CD4-positive, alpha-beta T cell treated with Interleukin-21 for 1 hour (primary cell): ENCODE results near the gene ADIG.

ENCODE experiments used
- DNase-seq: peaks from one replicate; pipeline ENCODE4 v3.0.0-alpha.2; 2020

ADIG gene

DNA sequence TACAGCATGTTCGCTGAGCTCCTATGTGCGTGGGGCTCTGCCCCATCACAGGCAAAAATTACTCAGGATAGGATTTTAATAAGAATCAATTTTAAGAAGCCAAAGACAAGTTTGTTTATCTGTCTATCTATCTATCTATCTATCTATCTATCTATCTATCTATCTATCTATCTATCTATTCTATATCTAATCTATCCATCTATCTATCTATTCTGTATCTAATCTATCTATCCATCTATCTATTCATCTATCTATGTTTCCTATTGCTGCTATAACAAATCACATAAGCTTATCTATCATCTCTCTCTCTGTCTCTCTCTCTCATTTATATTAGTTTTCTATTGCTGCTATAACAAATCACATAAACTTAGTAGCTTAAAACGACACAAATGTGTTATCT is 22.3 kb downstream of the ADIG start:
- DNase-seq, result no peak

DNA sequence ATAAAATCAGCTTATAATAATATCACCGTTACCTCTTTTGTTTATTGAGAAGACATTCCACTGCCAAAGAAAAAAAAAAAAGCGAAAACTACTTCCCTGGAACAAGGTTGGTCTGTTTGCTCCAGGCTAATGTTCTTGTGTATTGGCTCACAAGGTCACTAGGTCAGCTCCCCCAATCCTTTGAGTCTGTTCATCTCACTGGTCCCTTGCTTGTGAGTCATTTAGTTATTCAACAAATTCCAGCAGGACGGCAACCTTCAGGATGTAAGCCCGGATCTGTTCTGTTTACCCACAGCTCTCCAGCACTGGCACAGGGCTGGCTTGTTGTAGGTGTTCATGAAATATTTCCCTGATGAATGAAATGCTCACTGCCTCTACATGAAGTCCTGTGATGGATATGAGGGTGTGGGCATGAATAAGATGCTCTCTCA is 23.9 kb downstream of the ADIG start:
- no peak for DNase-seq

DNA sequence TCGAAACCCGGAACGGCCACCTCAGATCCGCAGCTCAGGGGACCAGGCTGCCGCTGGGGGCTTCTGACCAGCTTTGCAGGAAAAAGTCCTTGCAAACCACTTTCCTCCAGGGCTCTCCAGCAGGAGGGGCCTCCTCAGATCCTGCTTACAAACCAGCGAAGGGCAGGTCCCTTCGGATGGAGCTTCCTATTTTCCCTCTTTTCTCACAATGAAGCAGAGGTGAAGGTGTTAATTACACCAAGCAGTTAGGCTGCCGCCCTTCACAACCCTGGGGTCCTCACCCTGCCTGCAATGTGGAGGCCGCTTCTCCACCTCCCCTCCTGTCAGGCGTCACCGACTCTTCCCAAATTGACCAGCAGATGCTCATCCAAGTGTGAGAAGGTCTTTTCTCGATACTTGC is 26.4 kb downstream of the ADIG start:
- DNase-seq, result no peak

DNA sequence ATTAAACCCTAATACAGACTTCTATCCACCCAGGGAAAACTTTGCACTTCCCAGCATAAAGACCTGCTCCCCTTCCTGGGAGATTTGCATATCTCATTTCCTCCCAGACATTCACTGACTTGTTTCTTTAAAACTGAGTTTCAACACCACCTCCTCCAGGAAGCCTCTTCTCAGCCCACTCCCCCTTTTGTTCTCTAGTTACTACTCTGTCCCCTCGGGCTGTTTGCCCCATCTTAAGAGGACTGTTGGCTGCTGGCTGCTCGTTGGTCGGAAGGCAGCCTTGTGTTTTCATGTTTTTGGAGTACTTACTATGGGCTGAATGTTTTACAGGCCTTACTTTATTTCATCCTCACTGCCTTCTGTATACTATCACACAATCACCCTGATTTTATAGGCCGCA is 27.2 kb downstream of the ADIG start:
- DNase-seq, result no peak

DNA sequence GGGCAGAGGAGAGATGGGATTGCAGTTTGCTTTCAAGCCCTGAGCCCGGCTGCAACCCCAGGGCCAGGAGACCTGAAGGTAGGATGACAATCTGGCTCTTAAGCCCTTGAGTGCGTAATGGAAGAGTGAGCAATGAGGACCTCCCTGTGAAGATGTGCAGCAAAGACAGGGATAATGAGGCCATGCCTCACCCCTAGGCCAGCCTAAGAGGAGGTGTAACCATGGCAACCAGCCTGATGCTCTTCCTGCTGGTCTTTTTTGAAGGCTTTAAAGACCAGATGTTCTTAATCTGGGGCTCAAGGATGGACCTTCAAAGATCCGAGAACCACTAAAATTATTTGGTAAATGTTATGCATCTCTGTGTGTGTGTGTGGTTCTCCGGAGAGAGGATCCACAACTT is 28.8 kb downstream of the ADIG start:
- DNase-seq, result no peak

DNA sequence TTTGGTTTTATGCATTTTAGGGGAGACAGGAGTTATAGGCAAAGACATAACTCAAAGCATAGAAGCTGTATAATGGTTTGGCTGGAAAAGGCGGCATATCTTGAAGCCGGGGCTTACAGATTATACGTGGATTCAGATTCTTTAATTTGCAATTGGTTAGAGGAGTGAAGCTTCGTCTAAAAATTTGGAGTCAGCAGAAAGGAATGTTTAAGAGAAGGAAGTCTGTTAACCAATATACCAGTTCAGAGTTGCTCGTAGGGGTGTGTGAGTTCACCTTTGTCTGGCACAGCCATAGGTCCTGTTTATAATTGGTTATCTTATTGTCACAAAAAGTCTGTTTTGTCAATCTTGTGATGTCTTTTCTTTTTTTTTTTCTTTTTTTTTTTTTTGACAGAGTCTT is 29.5 kb downstream of the ADIG start:
- no peak for DNase-seq

DNA sequence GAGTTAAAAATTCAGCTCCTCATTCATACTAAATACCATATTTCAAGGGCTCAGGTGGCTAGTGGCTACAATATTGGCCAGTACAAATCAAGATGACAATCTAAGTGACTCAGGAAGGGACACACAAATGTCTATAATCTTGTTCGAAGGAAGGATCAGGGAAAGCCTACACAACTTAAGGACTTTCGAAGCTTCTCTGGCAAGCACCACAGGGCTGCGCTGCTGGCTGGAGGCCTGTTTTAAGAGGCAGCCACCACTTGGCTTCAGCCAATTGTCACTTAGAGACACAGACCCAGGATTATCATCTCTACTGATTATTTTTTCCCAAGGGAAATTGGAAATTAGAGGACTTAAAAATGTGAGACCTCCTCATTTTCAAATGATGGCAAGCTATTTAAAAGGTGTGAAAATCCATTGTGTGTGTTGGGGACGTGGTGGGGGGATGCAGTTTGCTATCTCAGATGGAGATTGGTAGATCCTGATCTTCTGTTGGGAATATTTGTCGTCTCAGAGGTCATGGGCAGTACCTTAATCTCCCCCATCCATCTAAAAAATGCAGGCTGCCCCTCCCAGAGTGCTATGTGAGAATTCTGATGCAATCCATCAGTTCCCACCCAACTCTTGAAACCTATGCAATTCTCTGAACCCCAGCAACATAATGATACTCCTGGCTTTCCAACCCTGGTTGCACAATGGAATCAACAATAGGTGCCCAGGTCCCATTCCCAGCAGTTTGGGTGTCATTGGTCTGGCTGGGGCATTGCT is 31.9 kb downstream of the ADIG start:
- no peak for DNase-seq

DNA sequence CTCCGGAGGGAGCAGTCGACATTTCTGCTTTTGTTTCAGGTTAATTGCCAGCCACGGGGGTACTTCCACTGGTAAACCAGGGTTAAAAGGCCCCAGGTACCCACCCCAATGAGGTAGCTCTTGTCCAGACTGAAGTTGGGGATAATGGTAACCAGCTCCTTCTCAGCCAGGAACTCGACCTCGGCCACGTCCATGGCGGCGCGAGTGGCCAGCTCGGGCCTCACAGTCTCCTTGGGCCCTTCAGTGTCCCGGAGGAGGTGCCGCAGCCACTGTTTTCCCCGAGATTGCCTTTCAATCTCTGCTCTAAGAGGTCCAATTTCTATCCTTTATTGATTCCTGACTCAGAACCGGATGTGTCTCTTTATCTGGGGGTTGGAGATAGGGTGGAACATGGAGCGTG is 34.3 kb downstream of the ADIG start:
- DNase-seq, result no peak

DNA sequence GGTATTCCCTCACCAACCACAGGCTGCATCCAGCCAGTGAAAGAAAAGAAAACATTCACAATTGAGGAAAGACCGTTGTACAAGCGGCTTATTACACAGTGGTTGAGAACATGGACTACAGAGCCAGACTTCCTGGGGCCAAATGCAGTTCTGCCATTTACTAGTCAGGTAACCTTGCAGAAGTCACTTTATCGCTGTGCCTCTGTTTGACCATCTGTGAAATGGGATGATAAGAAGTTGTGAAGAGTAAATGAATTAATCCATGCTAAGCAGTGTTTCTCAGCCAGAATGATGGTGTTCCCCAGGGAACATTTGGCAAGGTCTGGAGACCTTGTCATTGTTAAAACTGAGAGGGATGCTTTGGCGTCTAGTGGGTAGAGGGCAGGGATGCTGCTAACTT is 35.5 kb downstream of the ADIG start:
- DNase-seq, result no peak

DNA sequence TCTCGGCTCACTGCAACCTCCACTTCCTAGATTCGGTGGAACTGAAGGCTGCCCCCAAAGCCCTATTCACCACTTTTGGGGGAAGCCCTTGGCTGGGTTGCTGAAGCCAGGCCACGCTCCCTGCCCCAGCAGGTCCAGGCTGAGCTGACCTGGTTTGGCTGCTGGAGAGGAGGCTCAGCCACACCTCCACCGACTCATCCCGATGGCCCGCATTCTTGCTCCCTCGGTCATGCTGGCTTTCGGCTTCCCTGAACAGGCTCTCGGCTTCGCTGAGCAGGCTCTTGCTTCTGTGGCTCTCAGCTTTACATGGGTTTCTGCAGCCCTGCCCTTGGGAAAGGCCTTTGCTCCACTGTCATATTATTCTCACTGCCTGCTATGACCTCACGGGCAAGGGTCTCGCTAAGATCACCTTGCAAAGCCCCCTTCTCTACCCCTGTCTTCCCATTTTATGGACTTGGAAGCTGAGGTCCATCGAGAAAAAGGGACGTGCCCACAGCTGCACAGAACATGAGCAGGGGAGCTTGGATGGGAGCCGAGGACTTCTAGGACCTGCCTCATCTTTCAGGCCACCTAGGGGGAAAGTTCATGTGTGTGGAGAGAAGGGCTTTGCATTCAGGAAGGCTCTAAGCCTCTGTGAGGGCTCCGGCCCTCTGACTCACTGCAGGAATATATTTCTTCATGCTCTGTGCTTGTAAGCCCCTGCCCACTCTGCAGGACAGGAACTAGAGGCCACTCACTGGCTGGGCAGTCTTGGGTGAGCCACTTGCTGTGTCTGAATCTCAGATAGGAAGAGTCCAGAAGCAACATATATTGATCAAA is 36.2 kb downstream of the ADIG start:
- DNase-seq, result no peak

DNA sequence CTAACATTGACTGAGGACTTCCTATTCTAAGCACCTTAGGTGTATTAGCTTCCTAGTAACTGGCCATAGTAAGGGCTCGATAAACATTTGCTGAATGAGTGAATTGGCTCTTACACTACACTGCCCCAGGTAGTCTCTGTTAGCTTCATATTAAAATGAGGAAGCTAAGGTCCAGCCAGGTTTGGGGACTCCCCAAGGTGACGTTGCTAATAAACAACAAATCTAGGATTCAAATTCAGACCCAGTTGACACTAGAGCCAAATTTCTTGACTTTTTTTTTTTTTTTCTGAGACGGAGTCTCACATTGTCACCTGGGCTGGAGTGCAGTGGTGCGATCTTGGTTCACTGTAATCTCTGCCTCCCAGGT is 36.8 kb downstream of the ADIG start:
- DNase-seq, result no peak

DNA sequence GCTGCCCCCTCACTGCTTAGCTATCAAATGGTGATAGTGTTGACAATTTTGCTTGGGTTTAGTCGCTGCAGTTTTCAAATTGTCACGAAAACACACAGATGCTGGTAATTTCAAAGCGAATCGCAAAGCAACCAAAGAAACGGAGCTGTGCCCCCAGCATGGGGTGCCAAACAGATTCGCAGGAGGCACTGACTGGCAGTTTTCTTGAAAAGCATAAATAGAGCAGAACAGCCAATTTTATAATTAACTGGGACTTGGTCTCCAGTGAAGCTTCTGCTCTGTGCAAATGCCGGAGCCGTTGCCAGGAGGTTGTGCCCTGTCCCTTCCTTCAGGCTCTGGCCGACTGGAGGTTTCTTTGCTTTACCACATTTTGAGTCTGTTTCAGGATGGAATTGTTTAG is 39.4 kb downstream of the ADIG start:
- no peak for DNase-seq

DNA sequence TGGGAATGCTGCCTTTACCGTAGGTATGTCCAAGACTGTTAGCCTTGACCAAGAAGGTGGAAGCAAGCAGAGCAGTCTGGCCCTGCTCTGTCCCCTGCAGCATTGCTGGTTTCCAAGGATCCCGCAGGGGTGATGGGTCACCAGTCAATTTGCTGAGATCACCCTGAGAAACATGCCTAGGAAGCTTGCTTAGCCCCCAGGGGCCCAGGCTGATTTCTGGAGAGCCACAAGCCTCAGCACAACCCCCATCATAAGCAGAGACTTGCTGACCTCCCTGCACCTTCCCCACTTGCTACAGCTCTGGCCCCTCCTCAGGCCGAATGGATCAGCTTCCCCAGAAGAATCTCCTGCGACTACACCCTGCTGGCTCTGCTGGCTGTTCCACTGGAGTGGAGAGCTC is 42.1 kb downstream of the ADIG start:
- no peak for DNase-seq

DNA sequence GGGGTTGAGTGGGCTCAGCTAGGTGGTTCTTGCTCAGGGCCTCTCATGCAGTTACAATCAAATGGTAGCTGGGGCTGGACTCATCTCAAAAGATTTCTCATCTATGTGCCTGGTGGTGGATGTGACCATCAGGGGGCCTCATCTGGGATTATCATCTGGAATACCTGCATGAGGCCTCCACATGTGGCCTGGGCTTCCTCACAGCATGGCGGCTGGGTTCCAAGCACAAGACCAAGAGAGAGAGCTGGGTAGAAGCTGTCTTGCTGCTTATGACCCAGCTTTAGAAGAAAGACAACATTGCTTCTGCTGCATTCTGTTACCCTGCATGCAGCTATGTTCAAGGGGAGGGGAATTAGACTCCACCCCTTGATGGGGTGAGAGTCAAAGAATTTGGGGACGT is 43.1 kb downstream of the ADIG start:
- no peak for DNase-seq

DNA sequence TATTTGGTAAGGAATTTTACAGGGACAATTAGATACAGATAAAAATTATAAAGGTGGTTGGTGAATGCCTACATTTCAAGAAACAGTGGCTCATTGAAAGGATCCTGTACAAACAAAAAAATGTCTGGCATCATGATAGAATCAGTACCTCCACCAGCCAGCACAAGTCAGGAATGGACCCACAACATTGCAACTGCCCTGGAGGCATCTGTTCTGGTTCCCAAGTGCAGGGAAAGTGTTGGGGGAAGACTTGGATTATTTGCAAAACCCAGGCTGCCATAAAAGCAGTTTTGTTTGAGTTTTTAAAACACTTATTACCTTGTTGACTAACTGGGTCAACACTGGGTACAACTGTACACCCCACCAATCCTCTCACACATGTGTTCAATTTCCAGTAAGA is 44.9 kb downstream of the ADIG start:
- DNase-seq, result no peak

DNA sequence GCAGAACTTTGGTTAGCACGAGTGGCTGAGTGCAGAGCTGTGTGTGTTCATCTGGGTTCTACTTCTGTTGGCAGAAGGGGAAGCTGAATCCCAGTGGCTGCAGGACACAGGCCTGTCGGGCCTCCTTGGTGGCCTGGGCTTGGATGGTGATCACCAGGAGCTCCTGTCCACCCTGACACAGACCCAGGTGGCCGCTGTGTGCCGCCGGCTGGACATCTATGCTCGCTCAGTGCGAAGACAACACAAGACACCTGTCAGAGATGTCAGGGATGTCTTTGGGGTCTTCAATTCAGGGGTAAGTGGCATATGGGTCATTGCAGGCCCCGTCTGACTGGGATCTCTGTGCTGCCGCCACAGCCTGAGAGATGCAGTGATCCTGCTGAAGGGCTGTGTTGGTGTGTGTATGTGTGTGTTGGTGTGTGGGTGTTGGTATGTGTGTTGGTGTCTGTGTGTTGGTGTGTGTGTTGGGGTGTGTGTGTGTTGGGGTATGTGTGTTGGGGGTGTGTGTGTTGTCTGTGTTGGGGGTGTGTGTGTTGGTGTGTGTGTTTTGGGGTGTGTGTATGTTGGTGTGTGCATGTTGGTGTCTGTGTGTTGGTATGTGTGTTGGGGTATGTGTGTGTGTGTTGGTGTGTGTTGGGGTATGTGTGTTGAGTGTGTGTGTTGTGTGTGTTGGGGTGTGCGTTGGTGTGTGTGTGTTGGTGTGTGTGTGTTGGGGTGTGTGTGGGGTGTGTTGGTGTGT is 46.1 kb downstream of the ADIG start:
- DNase-seq, result no peak

DNA sequence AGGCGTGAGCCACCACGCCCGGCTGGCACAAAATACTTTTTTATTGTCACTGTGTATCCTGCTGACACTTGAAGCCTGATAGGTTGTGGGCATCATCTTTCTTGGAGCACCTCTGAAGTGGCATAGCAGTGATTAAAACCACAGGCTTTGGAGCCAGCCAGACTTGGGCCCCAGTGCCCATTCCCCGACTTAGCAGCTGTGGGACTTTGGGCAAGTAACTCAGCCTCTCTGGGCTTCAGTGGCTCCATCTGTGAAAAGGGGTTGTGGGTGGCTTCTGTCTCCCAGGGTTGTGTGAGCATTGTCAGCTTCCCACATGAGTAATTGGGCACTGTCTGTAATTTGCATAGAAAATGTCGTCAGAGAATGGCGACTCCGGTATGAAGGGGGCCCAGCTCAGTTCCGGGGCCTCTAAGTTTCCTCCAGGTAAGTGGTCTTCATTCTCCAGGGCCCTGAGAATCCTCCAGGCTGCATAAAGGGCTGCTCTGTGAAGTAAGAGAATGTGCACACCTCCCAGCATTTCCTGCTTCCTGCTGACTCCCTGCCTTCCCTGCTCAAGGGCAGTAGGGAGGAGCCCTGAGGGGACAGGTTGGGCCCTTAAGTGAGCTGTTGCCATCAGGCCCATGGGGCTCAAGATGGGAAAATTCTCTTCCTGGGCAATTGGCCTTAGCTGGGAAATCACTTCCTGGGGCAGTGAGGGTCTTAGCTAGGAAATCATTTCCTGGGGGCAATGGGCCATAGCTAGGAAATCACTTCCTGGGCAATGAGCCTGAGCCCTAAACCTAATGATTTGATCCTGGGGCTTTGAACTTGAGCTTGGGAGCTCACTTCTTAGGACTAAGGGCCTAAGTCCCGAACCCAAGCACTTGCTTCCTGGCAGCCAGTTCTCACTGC is 47.8 kb downstream of the ADIG start:
- no peak for DNase-seq

DNA sequence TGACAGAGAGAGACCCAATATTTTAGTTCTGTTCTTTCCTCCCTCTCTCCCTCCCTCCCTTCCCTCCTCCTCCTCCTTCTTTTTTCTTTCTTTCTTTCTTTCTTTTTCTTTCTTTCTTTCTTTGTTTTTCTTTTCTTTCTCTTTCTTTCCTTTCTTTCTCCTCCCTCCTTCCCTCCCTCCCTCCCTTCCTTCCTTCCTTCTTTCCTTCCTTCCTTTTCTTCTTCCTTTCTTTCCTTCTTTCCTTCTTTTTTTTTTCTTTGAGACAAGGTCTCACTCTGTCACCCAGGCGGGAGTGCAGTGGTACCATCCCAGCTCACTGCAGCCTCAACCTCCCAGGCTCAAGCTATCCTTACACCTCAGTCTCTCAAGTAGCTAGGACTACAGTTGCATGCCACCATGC is 49.0 kb downstream of the ADIG start:
- DNase-seq, result no peak

DNA sequence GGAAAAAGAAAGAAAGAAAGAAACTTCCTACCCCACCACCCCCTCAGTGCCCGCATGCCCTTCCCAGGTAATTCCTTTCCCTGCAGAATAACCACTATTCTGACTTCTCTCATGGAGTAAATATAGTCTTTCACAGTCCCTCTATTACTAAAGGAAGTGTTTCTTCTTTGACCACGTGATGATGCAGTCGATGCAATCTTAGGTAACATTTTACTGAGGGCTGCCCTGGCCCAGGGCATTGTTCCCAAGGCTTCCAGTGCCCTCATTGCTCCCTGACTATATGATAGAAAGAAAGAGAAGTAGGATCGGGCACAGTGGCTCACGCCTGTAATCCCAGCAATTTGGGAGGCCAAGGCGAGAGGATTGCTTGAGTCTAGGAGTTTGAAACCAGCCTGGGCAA is 49.7 kb downstream of the ADIG start:
- no peak for DNase-seq

DNA sequence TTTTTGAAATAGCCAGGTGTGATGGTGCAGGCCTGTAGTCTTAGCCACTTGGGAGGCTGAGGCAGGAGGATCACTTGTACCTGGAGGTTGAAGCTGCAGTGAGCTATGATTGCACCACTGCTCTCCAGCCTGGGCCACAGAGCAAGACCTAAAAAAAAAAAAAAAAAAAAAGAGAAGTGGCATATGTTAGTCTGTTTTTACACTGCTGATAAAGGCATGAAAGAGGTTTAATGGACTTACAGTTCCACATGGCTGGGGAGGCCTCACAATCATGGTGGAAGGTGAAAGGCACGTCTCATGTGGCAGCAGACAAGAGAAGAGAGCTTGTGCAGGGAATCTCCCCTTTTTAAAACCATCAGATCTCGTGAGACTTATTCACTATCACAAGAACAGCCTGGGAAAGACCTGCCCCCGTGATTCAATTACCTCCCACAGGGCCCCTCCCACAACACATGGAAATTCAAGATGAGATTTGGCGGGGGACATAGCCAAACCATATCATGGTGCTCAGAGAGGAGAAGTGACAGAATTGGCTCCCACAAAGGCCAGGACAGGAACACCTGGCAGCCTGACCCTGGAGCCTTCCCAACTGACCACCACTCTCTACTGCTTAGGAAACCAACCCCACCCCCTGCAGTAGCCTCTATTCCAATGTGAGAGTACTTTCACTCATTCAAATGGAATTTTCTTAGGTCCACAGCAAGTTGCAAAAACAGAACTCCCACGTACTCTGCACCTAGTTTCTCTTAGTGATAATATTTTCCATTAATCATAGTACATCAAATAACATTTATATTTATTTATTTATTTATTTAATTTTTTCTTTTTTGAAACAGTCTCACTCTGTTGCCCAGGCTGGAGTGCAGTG is 50.4 kb downstream of the ADIG start:
- no peak for DNase-seq

DNA sequence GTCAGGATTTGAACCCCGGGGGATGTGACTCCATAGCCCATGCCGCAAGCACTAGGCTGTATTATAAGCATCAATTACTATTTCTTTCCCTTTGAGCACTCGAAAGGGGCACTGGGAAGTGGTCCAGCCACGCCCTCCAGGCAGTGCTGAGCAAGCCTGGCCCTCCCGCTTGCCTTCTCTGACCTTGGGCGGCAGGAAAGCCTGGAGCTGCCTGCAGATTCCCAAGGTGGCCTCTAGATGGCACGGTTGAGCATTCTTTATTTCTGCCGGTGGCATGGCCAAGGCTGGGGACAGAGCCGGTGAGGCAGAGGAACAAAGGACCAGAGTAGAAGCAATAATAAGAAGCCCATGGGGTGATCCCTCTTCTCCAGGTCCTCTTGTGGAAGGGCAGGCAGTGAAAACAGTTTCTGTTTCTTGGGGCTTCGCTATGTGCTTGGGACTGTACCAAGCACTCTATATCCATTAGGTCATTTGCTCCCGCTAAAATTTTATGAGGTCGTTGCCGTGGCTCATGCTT is 52.6 kb downstream of the ADIG start:
- peak; percentile 60 for DNase-seq
